ENCODE measurements around the gene HDGF. TPM values are rescaled to one million over a fixed set of nuclear protein-coding genes. Genes with fewer than 3 reads are reported as not detected.

Gene HDGF
- total and polyA plus RNA-seq, 2 donors (not counting 3 experiments of a cell fraction or from before 2014, with no cell fraction given) = 95.1 to 298 TPM

DNA sequence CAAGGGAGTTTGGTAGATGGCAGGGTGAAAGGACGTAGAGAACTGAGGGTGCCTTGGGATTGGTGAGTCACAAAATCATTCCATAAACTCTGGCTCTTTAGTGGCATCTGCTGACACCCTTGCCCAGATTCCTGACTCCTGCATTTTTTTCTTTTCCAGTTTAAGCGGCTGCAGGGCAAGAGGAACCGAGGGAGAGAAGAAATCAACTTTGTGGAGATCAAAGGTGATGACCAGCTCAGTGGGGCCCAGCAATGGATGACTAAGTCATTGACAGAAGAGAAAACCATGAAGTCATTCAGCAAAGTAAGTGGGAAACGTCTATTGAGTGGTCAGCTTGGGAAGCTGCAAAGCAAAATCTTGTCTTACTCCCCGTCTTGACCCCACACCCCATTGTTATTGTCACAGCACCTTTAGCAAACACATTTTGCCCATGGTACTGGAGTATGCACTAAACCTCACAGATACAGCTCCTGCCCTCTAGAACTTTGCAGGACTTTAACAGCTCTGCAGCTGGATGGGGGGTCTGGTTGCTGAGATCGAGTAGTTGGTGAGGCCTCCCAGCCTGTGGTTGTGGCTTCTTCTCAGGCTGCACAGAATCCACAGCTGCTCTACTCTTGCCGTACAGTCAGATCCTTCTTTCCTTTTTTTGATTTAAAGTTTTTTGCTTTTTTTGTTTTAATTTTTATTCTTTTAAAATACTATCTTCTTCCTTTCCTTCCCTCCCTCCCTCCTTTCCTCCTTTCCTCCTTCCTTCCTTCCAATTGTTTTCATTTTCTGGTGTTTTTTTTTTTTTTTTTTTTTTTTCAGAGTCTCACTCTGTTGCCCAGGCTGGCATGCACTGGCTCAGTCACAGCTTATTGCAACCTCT, 43.3 kb upstream of the HDGF start:
- Histone ChIP-seq H3K4me2 (ENCODE audit: insufficient read depth, low read length) (no peak overlapping the region), H3K4me3 (replicated peaks in 1 of 3; ENCODE audit: insufficient read depth in 1 of 3, low read depth in 1 of 3, low read length in 3 of 3) (no peak overlapping the region), H3K9me3 (replicated peaks; ENCODE audit: control insufficient read depth, insufficient read depth, low read length) (no peaks in the 10 kb centered on the region), H3K4me1 (ENCODE audit: control insufficient read depth, extremely low read depth, insufficient read depth, low read length) (no peaks in the 10 kb centered on the region), H3K27me3 (ENCODE audit: control insufficient read depth in 2 of 2, insufficient read depth in 2 of 2, low read length in 2 of 2) (no peaks in the 10 kb centered on the region), H3K36me3 (ENCODE audit: control insufficient read depth in 2 of 2, extremely low read depth in 1 of 2, insufficient read depth in 2 of 2, low read length in 2 of 2) (peaks cover 31 to 41% of the 10 kb centered on the region in 2 experiments), H3K79me2 (ENCODE audit: control insufficient read depth, insufficient read depth, low read length) (no peaks in the 10 kb centered on the region), H4K20me1 (replicated peaks; ENCODE audit: control insufficient read depth, extremely low read depth, insufficient read depth, low read length) (no peaks in the 10 kb centered on the region), H3K9me1 (replicated peaks; ENCODE audit: control insufficient read depth, extremely low read depth, insufficient read depth, low read length) (no peaks in the 10 kb centered on the region), H3K27ac (ENCODE audit: insufficient read depth, low read depth, low read length) (no peak overlapping the region), H3K9ac (replicated peaks; ENCODE audit: extremely low read depth, insufficient read depth, low read length) (no peak overlapping the region), H2AFZ (ENCODE audit: low read depth, low read length) (no peak overlapping the region)
- FAIRE-seq (no peak), DNase-seq (ENCODE audit: low read depth, low spot score) (no peak)
- CTCF ChIA-PET = interaction anchor here (1.1 to 5.6 kb wide), 5 partner anchors 65 to 133 kb away, joined by 6 to 125 read pairs (median 25); partner anchors contain the start of genes INSRR, ISG20L2, METTL25B and NTRK1
- TF ChIP-seq, protein P1, sequence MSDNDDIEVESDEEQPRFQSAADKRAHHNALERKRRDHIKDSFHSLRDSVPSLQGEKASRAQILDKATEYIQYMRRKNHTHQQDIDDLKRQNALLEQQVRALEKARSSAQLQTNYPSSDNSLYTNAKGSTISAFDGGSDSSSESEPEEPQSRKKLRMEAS (IDR thresholded peaks at IDR 0.05; ENCODE audit: insufficient read depth, insufficient read length) = no peak
- TF ChIP-seq GATA2 (IDR thresholded peaks at IDR 0.05; ENCODE audit: insufficient read depth, insufficient read length, low read depth, low read length) (no peak), FOS (IDR thresholded peaks at IDR 0.05; ENCODE audit: borderline replicate concordance, insufficient read depth, low read length) (no peak), POLR2A (IDR thresholded peaks at IDR 0.05; ENCODE audit: low read depth, low read length) (no peak), JUN (IDR thresholded peaks at IDR 0.05; ENCODE audit: borderline replicate concordance, insufficient read depth, insufficient read length, low read depth) (no peak), EZH2 (IDR thresholded peaks at IDR 0.05; ENCODE audit: borderline replicate concordance, low read depth, low read length, severe bottlenecking) (no peak), MYC (IDR thresholded peaks at IDR 0.05; ENCODE audit: low read depth, low read length) (no peak), POLR2AphosphoS5 (IDR thresholded peaks at IDR 0.05; ENCODE audit: insufficient read depth, low read depth, low read length) (no peak), CTCF (IDR thresholded peaks at IDR 0.05; ENCODE audit: extremely low read depth in 1 of 2, insufficient read depth in 1 of 2, low read depth in 1 of 2, low read length in 2 of 2) (no peak)
- BruUV-seq (replicated peaks) = no TSS peak
- intact Hi-C loops (cut with micrococcal nuclease) = no loop called here
- POLR2A ChIA-PET = no interaction called here
- dilution Hi-C loops (cut with MboI; ENCODE audit: extremely low pct_ligation_motif_present, low sequenced_read_pairs) = no loop called here

Data from endothelial cell of umbilical vein (primary cell).